Activated CD8-positive, alpha-beta memory T cell treated with anti-CD3 and anti-CD28 coated beads, Interleukin-2, amount 50 U/mL, for 4 hours (primary cell): ENCODE measurements around the gene UBXN11.
A peak's percentile ranks its signal among the peaks of the same experiment; 100 is the strongest.

Experiments used
- DNase-seq: peaks from one replicate; pipeline ENCODE4 v3.0.0-alpha.2; 2020

UBXN11 gene

DNA sequence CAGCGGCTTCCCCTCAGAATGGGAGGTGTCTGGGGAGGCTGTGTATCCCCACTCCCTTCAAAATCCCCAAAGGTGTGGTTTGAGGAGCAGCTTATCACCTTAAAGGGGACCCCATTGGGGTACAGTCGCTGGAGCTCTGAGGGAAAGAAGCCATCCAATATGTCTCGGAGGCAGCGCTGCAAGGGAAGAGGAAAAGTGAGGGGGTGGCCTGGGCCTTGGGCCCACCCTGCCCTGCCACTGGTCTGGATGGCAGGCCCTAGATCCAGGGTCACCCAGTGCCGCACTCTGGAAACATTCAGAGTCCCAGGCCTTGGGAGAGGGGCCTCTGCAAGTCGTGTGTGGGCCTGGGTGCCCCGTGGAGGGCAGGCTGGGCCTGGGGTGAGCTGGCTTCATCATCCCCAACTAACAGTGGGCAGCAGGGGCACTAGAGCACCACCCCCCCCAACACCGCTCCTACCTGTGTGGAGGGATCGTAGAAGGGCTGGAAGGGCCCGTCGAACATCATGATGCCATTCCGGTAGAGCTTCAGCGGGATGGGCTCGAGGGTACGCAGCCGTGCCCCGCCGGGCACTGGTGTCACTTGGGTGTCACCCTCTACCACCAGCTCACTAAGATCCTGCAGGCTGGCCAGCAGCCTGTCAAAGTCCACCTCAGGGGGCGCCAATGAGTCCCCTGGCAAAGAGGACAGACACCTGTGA, 20.9 kb downstream of the UBXN11 start:
- DNase-seq, result no peak

DNA sequence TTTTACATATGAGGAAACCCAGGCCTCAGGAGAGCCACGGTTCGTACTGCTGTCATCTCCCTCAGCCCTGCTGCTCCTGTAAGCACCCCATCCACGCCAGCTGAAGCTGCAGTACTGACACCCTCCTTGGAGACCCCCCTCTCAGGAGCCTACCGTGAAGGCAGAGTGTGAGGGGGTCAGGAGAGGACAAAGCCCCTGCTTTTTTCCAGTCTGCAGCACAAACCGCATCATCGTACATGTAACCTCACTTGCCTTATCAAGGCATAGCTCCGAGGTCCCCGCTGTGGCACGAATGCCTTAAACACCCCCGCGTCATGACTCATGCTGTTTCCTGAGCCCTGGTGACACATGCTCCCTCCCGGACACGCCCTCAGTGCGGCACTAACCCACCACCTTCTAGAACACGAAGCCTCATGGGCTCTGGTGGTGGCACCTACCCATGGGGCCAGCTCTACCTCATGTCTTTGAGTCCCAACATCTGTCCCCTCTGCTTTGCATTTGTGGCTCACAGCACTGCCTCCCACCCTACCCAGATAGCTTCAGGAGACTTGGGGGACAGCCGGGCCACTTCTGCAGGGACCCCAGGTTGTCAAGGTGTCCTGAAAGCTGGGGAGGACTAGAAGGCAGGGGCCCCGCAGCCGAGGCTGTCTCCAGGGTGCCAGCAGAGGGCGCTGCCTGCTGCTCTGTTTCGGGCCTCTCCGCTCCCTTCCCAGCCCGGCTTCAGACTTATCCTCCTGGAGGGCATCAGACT, 21.7 kb downstream of the UBXN11 start:
- DNase-seq, result peak; percentile 97

DNA sequence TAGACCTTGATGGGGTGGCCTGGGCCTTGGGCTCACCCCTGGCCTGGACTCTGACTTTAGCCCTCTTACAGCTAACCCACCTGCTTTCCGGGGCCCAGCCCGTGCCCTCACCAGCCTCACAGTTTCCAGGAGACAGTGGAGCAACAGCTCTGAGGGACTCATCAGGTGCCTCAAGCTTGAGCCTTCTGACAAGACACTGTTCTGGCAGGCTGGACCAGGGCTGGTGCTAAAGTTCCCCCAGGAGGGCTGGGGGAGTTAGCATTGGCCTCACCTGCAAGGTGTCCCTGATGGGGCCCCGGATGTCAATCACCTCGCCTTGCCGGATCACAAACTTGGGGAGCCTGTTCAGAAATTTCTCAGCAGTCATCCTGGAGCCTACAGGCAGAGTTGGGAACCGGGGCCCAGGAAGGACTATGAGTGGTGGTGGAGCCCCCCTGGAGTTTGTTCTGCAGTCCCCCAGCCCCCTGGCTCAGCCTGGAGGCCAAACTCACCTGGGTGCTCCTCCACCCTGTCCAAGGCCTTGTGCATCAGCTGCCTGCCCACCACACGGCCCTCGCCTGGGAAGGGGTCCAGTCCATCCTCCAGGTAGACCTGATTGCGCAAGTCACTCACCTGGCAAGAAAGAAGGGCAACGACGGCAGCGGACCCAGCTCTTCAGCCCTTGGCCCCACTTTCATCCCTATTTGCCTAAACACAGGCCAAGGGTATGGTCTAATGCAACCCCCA, 22.4 kb downstream of the UBXN11 start:
- DNase-seq, result no peak

DNA sequence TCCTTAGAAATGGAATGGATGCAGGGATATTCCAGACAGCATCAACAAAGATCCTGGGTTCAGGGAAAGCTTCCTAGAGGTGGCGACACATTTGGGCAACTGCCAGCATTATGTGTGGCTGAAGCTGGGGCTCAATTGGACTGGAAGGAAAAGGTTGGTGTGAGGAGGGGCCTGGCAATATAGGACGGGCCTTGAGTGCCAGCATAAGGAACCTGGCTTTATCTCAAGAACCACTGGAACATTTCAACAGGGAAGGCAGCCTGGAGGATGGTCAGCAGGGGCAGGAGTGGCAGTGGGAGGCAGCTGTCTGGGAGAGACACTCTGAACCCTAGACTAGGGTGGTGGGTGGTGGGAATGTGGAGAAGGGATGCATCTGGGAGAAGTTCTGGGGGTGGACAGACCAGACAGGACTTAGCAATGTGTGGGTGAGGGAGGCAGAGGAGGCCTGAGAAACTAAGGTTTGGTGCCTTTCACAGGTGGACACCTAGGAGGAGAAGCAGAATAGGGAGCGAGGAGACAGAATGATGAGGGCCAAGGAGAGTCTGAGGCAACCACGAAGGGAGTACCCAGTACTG, 23.1 kb downstream of the UBXN11 start:
- no peak for DNase-seq

DNA sequence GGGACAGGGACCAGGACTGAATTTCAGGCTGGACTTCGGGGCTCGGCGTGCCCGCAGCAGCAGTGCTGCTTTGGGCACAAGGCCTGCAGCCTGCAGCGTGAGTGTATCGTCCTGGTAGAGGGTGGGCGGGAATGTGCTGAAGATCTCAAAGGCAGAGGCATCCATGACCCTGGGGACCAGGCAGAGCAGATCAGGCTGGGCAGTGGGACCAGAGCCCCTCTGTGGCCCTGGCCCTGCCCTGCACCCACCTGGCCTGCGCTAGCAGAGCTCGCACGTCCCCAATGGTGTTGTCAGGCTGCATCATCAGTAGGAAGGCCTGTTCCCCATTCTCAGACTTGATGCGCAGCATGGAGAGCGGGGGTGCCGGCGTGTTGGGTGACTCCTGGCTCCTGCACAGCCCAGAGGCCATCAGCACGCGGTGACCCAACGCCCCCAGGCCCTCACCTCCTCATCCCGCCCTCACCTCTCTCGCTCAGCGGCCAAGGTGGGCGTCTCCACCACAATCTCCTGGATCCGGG, 24.0 kb downstream of the UBXN11 start:
- no peak for DNase-seq

DNA sequence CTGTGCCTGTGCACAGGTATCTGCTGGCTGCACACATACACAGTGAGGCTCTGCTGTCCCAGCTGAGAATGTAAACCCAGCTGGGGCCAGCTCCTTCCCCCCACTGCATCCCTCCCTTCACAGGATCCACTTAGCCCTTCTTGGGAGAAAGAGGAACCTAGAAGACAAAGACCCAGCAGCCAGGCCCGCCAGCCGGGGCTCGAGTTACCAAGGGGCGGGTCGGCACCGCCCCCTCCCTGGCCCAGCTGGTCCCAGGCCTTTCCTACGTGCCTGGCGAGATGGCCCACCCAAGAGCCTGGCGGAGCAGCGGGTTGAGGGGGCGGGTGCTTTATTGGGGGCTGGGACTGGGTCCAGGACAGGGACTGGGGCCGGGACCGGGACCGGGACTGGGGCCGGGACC, 24.5 kb downstream of the UBXN11 start:
- DNase-seq, result no peak

DNA sequence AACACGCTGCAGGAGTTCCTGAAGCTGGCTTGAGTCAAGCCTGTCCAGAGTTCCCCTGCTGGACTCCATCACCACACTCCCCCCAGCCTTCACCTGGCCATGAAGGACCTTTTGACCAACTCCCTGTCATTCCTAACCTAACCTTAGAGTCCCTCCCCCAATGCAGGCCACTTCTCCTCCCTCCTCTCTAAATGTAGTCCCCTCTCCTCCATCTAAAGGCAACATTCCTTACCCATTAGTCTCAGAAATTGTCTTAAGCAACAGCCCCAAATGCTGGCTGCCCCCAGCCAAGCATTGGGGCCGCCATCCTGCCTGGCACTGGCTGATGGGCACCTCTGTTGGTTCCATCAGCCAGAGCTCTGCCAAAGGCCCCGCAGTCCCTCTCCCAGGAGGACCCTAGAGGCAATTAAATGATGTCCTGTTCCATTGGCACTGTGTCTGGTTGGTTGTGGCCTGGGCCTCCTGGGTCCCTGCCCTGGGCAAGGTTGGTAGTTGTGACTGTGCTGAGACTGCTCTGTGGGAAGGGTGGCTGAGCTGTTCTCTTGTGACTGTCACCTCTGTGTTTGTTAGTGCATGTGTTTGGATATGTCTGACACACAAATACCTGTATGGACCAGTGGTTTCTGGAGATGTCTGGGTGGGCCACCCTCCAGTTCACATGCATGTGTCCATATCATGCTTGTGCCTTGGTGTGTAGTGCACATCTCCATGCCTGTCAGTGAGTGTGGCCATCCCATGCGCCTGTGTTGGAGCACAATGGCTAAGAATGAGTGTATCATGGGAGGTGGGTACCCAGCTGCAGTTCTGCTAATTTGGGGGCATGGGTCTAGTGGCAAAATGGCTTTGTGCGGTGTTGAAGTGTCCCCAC, 25.1 kb downstream of the UBXN11 start:
- no peak for DNase-seq

DNA sequence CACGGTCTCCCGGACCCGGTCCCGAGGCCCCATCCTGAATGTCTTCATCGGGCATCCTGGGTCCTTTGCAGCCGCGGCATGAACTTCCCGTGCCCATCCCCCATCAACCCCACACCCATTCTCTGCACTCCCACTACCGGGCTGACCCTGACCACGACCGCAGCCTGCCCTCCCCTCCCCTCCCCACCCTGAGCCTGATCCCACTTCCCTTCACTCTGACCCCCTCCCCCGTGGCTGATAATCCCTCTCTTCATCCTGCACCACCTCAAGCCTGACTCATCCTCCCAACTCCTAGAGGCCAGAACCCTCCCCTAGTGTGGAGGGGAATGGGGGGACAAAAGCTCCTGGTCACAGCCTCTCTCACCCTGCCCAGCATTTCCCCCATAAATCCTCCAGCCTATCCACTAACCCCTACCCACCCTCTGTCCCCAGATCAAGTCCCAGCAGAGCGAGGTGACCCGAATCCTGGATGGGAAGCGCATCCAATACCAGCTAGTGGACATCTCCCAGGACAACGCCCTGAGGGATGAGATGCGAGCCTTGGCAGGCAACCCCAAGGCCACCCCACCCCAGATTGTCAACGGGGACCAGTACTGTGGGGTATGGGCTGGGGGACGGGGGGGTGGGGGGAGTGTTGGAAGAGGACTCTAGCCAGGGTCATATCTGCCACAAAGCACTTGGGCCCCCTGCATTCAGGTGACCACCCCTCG, 25.9 kb downstream of the UBXN11 start:
- no peak for DNase-seq

DNA sequence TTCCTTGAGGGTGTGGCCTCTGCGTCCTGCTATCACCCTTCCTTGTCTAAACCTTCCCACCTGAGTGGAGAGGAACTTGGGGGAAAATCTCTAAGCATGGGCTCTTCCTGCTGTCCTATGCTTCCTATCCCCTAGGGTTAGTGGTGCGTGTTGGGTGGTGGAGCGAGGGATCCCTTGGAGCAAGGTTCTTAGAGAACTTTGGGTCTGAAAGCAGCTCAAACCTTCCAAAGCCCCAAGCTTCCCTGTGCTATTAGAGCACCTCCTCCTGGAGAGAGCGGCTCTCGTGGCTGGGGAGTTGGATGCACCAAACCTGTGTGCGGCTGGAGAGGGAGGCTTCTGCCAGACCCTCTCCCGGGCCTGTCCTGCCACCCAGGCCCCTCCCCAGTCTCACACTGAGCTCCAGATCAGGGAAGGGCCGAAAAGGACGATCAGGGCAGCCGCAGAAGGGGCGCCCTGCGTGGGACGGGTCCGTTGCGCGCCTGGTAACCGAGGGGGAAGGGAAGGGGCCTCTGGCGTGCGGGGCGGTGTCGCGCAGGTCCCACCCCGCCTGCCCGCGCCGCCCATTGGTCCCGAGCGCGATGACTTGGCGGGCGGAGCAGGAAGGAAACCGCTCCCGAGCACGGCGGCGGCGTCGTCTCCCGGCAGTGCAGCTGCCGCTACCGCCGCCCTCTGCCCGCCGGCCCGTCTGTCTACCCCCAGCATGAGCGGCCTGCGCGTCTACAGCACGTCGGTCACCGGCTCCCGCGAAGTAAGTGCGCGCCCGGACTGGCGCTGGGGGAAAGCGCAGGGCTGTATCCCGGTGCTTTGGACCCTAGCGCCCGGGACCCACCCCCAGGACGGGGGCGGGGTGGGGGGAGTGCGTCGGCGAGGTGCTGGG, 26.7 kb downstream of the UBXN11 start, which contains the start of gene SH3BGRL3:
Gene SH3BGRL3, plus strand, starts transcription at position 631 of the 877 bp plus-strand sequence. Its CDS starts 70 bp downstream, at position 701.
- peak; percentile 83 for DNase-seq

DNA sequence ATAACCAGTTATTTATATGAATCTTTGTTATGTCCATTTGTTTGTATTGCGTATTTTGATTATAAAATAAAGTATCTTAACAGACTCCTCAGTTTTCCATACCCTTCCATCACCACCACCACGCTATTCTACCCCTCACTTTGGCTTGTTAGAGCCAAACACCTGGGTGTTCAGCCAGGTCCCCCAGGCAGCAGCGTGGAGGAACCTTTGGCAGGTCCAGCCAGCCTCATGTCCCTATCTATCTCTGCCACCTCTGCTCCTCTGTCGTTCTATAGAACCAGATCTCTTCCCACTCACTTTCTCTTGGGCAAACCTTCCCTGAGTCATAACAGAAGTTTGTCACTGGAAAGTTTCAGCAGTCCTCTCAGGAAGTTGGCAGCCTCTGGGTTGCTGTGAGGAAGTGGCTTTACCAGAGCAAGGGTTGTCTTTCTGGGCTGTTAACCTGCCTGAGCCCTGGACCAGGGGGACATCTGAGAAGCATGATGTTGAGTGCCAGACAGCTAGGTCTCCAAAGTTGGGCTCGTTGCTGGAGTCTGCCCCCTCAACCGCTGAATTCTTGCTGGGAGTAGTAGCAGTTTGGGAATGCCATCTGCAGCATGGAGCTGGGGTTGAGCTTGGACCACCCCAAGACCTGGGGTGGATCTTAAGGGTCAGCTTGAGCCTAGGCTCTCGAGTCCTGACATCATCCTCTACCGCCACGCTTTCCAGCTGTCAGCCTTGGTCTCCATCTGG, 27.5 kb downstream of the UBXN11 start:
- DNase-seq, result no peak

DNA sequence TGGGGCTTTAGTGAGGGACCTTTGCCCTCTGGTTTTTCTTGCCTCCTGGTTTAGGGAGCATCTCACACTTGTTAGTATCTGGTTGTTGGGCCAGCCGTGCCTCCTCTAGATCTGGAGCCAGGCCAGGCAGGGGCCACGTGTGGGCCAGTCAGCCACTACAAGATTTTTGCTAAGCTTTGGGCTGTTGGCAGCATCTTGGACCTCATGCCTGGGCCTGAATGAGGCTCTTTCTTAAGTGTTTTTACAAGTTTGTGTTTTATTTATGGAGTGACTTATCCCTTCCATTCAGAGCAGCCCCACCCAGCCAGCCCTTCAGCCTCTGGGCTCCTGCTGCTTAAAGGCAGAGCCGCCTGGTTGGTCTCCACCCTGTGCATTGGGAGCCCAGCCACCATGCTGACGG, 28.1 kb downstream of the UBXN11 start:
- DNase-seq, result no peak

DNA sequence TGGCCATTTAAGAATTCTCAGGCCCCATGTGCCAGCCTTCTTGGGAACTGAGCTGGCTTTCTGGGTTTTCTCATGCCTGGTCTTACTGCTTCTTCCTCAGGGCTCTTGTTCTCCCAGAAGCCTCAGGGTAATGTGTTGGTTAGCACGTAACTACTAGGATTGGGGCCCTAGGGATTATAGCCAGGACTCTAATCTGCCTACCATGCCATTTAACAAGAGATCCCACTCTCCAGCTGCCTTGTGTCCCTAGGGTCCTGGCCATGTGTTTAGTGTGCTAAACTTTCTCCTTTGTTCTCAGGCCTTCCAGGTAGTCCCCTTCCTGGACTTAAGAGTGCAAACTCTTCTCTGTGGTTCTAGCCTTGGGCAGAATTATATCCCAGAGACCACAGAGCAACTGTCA, 28.7 kb downstream of the UBXN11 start:
- no peak for DNase-seq

DNA sequence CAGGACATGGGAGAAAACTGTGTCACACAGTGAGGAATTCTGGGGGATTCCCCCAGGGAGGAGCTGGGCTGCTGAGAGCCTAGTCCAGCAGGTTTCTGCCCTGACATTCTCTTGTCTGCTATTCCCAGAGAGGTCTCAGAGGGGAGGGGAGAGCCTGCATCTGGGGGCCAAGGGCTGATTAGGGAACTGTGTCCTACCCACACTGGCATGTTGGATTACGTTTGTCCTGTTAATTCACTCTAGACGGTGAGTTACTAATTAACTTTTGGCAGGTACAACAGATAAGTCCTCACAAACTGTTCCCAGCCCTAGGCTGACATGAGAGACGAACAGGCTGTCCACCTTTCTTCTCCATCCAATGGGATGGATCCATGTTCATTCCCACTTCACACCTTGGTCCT, 29.2 kb downstream of the UBXN11 start:
- no peak for DNase-seq

DNA sequence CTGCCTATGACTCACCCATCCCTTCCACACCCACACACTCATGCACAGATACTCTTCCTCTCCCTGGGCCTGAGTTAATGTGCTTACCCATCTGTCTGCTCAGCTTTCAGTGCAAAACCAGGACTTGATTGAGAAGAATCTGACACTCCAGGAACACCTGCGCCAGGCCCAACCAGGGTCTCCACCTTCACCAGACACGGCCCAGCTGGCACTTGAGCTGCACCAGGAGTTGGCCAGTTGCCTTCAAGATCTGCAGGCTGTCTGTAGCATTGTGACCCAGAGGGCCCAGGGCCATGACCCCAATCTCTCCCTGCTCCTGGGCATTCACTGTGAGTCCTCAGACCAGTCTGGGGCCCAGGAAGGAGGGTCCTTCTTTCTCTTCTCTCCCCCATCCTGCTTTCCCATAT, 30.0 kb downstream of the UBXN11 start:
- no peak for DNase-seq

DNA sequence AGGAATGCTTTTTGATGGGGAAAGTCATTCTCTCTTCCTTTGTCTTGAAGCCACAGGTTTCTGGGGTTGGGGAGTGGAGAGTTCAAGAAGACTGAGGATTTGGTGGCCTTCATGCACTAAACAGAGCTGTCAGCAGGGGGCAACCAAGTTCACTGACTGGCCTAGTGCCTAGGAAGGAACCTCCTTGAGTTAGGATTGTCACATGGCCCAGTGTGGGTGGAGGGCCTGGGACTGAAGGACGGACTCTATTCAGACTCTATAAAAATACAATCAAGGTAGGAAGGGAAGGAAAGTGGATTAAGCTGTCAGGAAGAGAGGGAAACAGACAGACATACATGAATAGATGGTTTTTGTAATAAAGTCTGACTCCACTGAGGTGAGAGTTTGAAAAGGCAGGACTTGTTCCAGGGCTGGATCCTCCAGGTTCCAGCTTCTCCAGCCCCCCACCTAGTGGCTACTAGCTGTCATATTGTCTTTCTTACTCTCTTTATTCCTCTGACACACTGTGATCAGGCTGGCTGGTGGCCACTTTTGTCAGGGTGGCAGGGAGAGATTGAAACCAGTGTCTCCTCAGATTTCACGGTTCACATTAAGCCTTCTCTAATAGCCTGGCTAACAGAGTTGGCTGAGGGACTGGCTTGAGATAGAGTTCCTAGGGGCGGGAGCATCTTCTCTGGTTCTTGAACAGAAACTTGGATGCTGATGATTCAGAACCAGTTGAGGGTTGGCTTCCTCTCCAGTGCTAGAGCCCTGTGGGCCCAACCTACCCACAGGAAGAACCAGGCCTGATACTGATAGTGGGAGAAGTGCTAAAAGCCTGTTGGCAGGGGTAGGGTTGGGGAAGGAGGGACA, 30.6 kb downstream of the UBXN11 start:
- peak; percentile 84 for DNase-seq

DNA sequence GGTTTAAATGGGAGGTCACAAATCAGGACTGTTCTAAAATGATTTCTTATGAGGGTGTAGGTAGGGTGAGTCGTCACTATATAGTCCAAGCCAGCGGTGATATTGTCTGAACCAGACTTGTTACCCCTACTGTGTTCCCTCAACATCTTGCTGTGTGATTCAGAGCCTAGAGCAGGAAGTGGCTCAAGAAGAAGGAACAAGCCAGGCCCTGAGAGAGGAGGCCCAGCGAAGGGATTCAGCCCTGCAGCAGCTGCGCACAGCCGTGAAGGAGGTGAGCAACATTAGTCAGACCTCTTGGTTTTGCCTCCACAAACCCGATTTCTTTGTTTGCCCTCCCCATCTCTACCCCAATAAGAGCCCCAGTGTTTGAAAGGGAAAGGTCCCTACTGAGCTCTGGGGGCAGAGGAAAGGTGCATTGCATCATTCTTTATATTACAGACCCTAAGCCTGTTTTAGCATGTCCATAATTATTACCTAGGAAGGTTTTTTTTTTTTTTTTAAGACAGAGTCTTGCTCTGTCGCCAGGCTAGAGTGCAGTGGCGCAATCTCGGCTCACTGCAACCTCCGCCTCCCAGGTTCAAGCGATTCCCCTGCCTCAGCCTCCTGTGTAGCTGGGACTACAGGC, 31.5 kb downstream of the UBXN11 start:
- DNase-seq, result no peak

DNA sequence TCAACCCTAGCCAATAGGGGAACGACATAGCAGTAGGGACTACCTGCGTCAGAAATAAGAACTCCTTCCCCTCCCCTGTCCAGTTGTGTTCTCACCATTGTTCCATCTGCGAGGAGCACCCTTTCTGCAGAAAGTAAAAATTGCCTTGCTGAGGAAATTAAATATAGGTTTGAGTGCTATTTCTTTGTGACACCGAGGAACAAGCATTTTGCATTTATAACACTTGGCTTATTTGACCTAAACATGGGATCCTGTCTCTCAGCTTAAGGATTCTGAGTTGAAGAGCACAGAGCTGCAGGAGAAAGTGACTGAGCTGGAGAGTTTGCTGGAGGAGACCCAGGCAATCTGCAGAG, 37.3 kb downstream of the UBXN11 start:
- no peak for DNase-seq
